Omental fat pad (tissue), 4 donors: ENCODE data around the gene STK10. TPM values are rescaled to one million over a fixed set of nuclear protein-coding genes. Genes with fewer than 3 reads are reported as not detected.

Experiments used
- ATAC-seq: fragments of 150-250 bp; one replicate; pipeline ENCODE4 v1.9.1; 2016; ENCODE audit warnings: mild to moderate bottlenecking, moderate library complexity; ENCODE audit not compliant: low FRiP score
- DNase-seq: peaks from one replicate; pipeline ENCODE4 v3.0.0-alpha.2; 2019; ENCODE audit warnings: low spot score
- CTCF ChIP-seq, 3 donors: fragments of 450-650 bp; IDR thresholded peaks; one replicate each; pipeline ENCODE4 v1.5.1; 2016 to 2017; ENCODE audit warnings: antibody characterized with exemption in 3 of 3, mild to moderate bottlenecking in 3 of 3, moderate library complexity in 2 of 3
- total RNA-seq, 4 donors: library from RNA; depleted of rRNA; stranded (reverse); fragments of >200 nt; gene quantifications; one replicate each; pipeline ENCODE4 v1.1.0, GENCODE V29; 2016

The STK10 gene
- total RNA-seq, 4 donors from 2014 or later: 26.4 to 110 (median 52.4) TPM

GRCh38 chr5:172146748-172147092 lies 41.3 kb downstream of the STK10 start:
- ATAC-seq: no peak
- no peak for DNase-seq
- no peak for TF ChIP-seq CTCF (IDR thresholded peaks at IDR 0.05)

GRCh38 chr5:172145870-172146747 lies 41.9 kb downstream of the STK10 start:
- ATAC-seq (no peak), DNase-seq (no peak)
- no peak for TF ChIP-seq CTCF (IDR thresholded peaks at IDR 0.05)

- DNase-seq (no peak), ATAC-seq (no peak)
- TF ChIP-seq CTCF (IDR thresholded peaks at IDR 0.05): no peak
Observed at GRCh38 chr5:172144931-172145869, 42.8 kb downstream of the STK10 start.

- DNase-seq (no peak), ATAC-seq (no peak)
- no peak for TF ChIP-seq CTCF (IDR thresholded peaks at IDR 0.05)
Observed at GRCh38 chr5:172144291-172144815, 43.7 kb downstream of the STK10 start.

- ATAC-seq: no peak
- DNase-seq: no peak
Observed at GRCh38 chr5:172143875-172144274, 44.1 kb downstream of the STK10 start.

GRCh38 chr5:172142709-172143215 lies 45.3 kb downstream of the STK10 start:
- DNase-seq: no peak

More at GRCh38 chr5:172143875-172144274, 44.1 kb downstream of the STK10 start:
- TF ChIP-seq CTCF (IDR thresholded peaks at IDR 0.05): no peak

More at GRCh38 chr5:172142709-172143215, 45.3 kb downstream of the STK10 start:
- ATAC-seq: no peak
- TF ChIP-seq CTCF (IDR thresholded peaks at IDR 0.05): no peak
